ENCODE measurements around the gene MED16. TPM values are rescaled to one million over a fixed set of nuclear protein-coding genes. Genes with fewer than 3 reads are reported as not detected.
"Not testable (repeated sequence)": the region's sequence is repeated elsewhere in the genome, so short reads cannot be mapped to it uniquely, and the experiment has no call there.

Gene MED16
- polyA plus RNA-seq, 10 donors: 26.6 to 41.5 (median 33.6) TPM

DNA sequence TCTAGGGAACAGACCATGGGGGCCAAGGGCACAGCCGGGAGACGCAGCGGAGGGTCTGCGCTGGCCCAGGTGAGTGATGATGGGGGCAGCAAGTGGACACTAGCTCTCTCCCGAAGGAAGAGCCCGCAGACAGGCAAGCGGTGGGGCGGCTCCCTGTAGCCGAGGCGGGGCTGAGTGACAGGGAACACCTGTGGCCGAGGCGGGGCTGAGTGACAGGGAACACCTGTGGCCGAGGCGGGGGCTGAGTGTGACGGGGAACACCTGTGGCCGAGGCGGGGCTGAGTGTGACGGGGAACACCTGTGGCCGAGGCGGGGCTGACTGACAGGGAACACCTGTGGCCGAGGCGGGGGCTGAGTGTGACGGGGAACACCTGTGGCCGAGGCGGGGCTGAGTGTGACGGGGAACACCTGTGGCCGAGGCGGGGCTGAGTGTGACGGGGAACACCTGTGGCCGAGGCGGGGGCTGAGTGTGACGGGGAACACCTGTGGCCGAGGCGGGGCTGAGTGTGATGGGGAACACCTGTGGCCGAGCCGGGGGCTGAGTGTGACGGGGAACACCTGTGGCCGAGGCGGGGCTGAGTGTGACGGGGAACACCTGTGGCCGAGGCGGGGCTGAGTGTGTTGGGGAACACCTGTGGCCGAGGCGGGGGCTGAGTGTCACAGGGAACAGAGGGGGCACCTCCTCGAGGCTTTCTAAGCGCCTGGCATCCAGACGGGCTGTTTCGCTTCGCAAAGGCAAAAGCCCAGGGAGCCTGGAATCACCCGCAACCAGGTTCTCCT, 1.4 kb downstream of the MED16 start:
- not testable (repeated sequence) for DNase-seq

DNA sequence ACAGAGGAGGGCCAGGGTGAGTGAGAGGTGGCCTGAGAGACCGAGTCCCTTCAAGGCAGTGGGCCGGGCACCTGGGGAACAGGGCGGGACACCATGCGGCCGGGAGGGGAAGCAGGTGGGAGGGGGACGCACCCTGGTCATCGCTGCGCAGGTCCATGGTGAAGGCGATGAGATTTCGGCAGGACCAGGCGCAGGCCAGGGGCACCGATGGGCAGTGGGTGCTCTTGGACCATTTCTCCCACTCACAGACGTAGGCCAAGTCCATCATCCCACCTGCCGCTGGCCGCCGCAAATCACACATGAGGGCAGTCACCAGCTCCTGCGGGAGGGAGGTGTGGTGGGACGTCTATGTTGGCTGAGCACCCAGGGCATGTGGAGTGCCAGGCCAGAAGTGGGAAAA, 2.2 kb downstream of the MED16 start:
- DNase-seq: no peak

DNA sequence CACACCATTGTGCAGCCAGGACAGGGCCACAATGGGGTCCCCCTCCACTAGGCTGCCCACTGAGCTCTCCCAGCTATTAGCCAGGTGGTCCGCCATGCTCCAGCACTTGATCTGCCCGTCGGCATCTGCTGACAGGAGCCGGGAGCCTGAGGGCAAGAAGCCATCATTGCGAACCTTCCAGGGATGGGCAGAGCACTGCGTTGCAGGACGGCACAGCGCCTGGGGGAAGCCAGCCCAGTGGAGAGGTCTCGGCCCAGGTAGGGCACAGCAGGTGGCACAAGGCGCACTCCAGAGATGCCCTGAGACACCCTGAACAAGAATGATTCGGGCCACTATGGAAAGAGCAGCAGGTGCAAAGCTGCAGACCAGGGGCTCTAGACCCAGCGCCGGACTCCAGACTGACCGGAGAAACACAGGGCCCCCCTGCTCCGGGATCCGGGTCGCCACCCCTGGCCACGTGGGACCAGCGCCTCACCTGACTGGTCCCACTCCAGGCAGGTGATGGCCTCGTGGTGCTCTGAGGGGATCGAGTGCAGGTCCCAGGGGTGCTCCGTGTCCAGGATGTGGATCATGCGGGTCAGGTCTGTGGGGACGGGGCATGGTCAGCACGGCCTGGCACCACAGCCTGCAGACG, 3.2 kb downstream of the MED16 start:
- no peak for DNase-seq

DNA sequence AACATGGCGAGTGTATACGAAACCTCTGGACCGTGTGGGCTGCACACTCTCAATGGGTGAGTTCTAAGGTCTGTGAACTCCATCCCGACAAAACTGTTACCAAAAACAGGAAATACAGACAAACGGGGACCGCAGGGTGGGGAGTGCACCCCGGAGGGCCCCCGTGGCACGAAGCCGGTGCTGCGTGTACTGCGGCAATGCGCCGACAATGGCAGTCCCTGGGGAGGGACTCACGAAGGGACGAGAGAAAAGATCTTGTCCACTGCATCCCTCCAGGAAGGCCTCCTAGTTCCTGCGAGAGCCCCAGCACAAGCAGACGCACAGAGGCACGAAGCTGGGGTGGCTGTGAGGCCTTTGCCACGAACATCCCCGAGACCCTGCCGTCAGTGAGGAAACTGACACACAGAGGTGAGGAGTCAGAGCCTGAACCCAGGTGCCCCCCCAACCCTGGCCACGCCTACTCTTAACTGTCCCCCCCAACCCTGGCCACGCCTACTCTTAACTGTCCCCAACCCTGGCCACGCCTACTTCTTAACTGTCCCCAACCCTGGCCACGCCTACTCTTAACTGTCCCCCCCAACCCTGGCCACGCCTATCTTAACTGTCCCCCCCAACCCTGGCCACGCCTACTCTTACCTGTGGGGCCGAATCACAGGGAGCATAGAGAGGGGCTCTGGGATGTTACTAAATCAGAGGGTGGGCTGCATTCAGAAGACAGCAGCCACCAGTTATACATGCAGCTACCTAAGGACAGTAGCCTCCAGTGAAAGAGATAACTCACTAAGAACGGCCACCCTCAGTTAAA, 4.2 kb downstream of the MED16 start:
- DNase-seq: no peak

DNA sequence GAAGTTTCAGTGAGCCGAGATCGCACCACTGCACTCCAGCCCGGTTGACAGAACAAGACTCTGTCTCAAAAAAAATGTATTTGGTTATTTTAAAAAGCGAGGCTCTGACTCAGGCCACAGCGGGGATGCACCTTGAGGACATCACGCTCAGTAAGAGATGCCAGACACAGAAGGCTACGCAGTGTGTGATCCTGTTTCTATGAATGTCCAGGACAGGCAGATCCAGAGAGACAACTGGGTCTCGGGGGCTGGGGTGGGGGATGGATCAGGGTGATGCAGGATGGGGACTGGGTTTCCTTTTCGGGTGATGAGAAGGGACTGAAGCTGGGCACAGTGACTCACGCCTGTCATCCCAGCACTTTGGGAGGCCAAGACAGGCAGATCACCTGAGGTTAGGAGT, 5.4 kb downstream of the MED16 start:
- no peak for DNase-seq

DNA sequence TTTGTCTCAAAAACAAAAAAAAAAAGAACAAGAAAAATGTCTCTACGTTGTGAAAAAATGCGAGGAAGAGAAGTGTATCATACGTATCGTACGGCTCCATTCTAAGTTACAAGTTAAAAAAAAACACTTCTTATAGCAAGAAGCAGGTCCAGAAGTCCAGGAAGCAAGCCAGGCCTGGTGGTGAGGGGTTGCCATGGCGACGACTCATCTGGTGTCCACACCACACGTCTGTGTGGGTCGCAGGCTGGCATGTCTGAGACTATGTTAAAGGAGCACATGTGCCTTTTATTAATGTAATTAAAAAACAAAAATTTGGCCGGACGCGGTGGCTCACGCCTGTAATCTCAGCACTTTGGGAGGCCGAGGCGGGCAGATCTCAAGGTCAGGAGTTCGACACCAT, 5.9 kb downstream of the MED16 start:
- DNase-seq: no peak

DNA sequence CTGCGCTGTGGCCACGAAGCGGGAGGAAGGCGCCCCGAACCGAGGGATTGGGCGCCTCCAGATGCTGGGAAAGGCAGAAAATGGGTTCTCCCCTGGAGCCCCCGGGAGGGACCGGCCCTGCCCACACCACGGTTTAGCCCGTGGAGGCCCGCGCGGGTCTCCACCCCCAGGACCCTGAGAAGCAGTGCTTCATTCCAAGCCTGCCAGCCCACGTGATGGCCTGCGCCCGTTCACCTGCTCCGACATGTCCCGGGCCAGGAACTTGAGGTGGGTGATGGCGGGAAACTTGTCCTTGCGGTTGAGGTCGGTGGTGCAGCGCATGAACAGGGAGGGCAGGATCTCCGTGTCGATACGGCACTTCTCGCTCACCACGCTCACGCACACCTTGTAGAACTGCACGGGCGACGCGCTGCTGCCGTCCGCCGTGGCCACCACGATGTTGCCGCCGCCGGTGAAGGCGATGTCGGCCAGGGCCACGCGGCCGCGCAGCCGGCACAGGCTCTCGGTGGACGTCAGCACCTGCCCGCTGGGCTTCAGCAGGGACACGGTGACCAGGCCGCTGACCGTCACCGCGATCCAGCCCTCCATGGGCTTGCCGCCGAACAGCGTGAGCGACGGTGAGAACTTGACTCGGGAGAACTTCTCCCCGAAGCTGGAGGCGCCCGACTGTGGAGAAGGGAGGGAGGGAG, 7.3 kb downstream of the MED16 start:
- DNase-seq: no peak

DNA sequence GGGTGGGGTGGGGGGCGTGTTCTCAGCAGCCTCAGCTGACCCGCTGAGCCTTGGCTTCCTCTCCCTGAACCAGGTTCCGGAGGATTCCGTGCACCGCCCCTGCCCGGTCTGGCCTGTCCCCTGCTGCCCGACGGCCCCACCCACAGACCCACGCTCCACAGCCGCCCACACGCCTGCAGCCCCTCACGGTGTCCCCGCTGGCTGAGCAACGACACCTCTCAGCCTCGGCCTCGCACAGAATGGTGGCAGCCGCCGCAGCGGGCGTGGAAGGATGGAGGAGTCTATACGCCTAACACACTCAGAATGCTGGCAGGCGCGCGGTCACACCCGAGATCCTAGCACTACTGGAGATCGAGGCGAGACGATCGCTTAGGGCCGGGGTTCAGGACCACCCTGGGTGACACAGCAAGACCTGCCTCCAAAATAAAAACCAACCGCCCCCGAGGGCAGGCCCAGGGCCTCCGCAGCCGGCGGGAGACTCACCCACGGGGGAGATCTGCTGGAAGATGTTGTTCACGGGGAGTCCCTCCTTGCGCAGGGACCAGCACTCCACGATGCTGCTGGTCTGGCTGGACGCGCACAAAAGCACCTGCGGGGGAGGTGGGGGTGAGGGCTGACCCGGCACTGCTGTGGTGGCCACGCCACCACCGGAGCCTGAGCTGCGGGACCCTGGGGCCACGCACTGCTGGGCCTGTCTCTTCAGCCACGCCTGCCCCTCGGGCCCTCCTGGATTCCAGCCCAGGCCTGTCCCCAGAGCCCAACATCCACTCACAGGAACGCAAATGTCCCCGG, 8.4 kb downstream of the MED16 start:
- no peak for DNase-seq

DNA sequence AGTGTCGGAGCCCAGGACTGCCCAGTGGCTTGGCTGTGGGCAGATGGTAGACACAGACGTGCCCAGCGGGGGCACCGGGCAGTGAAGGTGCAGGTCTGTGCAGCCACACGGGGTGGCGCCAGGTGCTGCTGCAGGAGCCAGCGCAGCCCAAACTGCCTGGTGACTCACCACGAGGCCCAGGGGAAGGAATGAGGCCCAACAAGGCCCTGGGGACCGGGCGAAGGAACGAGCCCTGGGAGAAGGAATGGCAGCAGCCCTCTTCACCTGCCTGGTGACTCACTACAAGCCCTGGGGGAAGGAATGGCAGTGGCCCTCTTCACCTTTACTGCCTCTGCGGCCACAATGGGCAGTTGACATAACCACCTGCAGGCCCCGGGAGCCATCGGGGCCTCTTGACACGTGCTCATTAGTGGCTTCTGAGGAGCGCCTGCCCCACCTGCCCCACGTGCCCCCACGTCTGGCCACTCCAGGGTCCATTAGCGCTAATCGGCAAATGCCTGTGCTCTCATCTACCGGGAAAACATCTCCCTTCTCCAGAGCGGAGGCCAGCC, 9.3 kb downstream of the MED16 start:
- DNase-seq: no peak

DNA sequence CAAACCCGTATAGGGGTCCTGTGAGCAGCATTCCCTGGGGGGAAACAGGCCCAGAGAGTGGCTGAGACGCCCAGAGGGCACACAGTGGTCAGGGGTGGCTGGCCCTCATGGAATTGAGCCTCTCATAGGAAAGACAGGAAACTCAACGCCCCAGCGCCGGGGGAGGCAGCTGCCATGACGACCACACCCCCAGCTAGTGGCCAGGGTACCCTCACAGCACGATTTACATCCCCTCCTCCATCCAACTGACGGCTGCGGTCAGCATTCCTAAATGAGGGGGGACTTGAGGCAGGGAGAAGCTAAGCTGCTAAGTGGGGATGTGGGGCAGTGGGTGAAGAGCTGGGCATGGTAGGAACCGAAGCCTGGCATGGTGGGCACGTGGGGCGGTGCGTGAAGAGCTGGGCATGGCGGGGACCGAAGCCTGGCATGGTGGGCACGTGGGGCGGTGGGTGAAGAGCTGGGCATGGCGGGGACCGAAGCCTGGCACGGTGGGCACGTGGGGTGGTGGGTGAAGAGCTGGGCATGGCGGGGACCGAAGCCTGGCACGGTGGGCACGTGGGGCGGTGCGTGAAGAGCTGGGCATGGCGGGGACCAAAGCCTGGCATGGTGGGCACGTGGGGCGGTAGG, 10.0 kb downstream of the MED16 start:
- no peak for DNase-seq

DNA sequence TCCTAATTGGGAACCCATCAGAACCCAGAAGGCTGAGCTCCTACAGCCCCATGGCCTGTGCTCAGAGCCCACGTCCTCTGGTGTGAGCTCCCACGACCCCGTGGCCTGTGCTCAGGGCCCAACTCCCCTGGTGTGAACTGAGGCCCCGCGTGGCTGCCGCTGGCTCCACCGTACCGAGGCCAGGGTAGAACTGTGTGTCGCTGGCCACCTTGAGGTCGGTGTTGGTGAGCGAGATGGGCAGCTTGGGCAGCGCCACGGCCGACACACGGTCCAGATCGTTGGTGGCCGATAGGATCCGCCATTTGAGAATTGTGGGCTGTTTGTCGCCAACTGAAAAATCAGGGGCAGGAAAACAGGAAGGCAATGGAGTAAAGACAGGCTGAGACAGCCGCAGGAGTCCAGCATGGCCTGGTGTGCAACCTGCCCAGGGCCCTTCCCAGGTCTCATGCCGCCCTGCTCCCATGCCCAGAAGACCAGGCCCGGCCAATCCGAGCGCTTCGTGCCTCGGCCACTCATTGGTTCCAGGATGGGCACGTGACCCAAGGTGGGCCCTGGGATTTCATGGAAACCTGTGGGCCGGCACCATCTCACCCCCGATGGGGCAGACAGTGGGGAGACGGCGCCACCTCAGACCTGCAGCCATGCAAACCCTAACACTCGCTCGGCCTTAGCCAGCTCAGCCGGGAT, 11.5 kb downstream of the MED16 start:
- no peak for DNase-seq

DNA sequence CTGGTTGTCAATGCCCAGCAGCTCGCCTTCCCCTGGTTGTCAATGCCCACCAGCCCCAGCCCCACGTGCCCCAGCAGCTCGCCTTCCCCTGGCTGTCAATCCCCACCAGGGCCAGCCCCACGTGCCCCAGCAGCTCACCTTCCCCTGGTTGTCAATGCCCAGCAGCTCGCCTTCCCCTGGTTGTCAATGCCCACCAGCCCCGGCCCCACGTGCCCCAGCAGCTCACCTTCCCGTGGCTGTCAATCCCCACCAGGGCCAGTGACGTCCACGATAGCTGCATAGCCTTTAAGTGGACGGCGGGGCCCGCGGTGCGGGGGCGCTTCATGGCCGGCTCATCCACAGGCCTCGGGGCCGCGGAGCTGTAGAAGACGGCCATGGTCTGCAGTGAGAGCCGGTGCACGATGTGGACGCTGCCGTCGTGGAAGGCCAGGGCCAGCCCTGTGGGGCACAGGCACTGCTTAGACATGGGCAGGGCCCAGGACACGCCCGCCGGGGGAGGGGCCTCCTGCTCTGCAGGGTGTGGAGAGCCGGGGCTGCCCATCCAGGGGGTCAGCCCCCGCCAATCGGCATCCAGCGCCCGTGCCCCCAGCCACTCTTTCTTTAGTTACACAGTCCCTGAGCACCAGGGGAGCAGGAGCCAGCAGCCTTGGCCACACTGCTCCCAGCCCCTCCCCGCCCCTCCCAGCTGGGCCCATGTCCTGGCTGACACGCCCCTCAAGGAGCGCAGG, 13.1 kb downstream of the MED16 start:
- DNase-seq: no peak

DNA sequence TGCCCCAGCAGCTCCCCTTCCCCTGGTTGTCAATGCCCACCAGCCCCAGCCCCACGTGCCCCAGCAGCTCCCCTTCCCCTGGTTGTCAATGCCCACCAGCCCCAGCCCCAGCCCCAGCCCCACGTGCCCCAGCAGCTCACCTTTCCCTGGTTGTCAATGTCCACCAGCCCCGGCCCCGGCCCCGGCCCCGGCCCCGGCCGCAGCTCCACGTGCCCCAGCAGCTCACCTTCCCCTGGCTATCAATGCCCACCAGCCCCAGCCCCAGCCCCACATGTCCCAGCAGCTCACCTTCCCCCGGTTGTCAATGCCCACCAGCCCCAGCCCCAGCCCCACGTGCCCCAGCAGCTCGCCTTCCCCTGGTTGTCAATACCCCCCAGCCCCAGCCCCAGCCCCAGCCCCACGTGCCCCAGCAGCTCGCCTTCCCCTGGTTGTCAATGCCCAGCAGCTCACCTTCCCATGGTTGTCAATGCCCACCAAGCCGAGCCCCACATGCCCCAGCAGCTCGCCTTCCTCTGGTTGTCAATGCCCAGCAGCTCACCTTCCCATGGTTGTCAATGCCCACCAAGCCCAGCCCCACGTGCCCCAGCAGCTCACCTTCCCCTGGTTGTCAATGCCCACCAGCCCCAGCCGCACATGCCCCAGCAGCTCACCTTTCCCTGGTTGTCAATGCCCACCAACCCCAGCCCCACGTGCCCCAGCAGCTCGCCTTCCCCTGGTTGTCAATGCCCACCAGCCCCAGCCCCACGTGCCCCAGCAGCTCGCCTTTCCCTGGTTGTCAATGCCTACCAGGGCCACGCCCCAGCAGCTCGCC, 14.0 kb downstream of the MED16 start:
- not testable (repeated sequence) for DNase-seq

DNA sequence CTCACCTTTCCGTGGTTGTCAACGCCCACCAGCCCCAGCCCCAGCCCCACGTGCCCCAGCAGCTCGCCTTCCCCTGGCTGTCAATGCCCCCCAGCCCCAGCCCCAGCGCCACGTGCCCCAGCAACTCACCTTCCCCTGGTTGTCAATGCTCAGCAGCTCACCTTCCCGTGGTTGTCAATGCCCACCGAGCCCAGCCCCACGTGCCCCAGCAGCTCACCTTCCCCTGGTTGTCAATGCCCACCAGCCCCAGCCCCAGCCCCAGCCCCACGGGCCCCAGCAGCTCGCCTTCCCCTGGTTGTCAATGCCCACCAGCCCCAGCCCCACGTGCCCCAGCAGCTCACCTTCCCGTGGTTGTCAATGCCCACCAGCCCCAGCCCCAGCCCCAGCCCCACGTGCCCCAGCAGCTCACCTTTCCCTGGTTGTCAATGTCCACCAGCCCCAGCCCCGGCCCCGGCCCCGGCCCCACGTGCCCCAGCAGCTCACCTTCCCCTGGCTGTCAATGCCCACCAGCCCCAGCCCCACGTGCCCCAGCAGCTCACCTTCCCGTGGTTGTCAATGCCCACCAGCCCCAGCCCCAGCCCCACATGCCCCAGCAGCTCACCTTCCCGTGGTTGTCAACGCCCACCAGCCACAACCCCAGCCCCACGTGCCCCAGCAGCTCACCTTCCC, 14.9 kb downstream of the MED16 start:
- not testable (repeated sequence) for DNase-seq

DNA sequence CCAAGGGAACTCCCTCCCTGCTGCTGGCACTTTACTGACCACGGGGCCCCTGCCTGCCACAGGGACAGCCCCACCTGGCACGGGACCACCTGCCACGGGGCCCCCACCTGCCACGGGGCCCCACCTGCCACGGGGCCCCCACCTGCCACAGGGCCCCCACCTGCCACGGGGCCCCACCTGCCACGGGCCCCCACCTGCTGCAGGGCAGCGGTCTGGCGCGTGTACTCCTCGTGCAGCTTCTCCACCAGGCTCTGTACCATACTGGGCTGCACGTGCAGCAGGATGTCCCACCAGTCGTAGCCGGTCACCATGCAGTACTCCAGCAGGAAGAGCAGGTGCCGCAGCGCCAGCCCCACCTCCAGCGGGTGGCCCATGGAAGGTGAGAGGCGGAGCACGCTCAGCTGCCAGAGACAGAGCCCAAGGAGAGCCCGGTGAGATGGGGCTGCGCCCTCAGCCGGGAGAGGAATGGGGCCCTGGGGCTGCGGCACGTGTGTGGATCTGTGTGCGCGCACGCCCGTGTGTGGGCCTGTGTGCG, 16.1 kb downstream of the MED16 start:
- no peak for DNase-seq

DNA sequence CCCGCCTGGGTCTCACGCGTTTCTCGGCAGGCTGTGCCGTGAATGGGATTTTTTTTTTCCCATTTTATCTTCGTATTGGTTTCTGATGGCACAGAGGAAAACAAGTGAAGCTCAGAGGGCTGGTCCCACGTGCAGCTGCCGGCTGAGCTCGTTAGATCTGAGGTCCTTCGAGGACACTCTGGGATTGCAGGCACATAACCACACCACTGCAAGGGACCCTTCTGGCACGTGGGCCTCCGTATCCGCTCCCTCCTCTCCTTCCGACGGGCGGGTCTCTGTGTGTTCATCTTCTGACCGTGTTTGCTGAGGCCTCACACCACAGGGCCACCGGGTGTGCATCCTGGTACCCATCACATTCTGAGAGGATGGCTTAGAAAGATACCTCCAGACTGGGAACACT, 16.9 kb downstream of the MED16 start:
- no peak for DNase-seq

DNA sequence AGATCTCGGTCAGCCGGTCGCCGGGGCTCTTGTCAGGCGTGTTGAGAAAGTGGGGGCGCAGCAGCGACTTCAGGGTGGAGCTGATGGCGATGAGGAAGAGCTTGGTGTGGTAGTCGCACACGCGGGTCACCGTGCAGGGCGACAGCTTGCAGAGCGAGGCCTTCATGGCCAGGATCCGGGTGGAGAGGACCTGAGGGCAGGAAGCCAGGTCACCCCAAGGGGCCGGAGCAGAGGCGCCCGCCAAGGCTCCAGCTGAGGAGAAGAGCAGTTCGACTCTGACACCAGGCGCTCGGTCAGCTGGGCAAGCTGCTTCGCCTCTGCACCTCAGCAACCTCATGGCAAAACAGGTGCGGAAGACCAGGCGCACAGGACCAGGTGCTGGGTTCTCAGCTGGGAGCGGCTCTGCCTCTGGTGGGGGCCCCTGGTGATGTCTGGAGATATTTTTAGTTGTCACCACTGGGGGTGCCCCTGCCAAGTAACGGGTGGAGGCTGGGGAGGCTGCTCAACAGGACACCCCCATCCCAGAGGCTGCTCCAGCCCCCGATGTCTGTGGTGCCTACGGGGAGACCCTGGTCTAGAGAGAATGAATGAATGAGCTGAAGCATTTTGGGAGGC, 17.6 kb downstream of the MED16 start:
- DNase-seq: no peak

Measured in muscle of back (tissue), 11 donors.